ENCODE measurements around the gene ZNF500.

DNA sequence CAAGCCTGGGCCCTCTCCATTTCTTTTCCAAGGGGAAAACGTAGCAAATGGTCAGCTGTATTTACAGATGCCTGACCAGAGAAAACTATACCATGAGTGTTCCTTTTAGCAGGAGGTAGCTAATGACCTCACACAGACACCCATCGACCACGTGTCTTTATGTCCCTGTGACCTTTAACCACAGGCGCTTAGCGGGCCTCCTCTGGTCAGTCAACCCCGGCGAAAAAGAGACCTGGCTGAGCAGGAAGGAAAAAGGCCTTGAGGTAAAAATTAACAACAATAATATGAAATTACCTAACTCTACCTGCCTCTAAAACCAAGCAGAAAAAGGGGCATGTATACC is 64.5 kb downstream of the ZNF500 start:
- no peak for TF ChIP-seq POLR2A (IDR thresholded peaks at IDR 0.05)
- TF ChIP-seq, protein P1, sequence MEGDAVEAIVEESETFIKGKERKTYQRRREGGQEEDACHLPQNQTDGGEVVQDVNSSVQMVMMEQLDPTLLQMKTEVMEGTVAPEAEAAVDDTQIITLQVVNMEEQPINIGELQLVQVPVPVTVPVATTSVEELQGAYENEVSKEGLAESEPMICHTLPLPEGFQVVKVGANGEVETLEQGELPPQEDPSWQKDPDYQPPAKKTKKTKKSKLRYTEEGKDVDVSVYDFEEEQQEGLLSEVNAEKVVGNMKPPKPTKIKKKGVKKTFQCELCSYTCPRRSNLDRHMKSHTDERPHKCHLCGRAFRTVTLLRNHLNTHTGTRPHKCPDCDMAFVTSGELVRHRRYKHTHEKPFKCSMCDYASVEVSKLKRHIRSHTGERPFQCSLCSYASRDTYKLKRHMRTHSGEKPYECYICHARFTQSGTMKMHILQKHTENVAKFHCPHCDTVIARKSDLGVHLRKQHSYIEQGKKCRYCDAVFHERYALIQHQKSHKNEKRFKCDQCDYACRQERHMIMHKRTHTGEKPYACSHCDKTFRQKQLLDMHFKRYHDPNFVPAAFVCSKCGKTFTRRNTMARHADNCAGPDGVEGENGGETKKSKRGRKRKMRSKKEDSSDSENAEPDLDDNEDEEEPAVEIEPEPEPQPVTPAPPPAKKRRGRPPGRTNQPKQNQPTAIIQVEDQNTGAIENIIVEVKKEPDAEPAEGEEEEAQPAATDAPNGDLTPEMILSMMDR (IDR thresholded peaks at IDR 0.05) = no peak
- TF ChIP-seq EP300 (IDR thresholded peaks at IDR 0.05) = no peak
- no peak for TF ChIP-seq POLR2AphosphoS5 (IDR thresholded peaks at IDR 0.05)
